ENCODE data around the gene KAT8. TPM values are rescaled to one million over a fixed set of nuclear protein-coding genes. Genes with fewer than 3 reads are reported as not detected.
"Not testable (repeated sequence)": the region's sequence is repeated elsewhere in the genome, so short reads cannot be mapped to it uniquely, and the experiment has no call there.

The KAT8 gene
- total and polyA plus RNA-seq, 2 of the 4 experiments (the other 2 are of a cell fraction), result 19.4 to 27.4 TPM

DNA sequence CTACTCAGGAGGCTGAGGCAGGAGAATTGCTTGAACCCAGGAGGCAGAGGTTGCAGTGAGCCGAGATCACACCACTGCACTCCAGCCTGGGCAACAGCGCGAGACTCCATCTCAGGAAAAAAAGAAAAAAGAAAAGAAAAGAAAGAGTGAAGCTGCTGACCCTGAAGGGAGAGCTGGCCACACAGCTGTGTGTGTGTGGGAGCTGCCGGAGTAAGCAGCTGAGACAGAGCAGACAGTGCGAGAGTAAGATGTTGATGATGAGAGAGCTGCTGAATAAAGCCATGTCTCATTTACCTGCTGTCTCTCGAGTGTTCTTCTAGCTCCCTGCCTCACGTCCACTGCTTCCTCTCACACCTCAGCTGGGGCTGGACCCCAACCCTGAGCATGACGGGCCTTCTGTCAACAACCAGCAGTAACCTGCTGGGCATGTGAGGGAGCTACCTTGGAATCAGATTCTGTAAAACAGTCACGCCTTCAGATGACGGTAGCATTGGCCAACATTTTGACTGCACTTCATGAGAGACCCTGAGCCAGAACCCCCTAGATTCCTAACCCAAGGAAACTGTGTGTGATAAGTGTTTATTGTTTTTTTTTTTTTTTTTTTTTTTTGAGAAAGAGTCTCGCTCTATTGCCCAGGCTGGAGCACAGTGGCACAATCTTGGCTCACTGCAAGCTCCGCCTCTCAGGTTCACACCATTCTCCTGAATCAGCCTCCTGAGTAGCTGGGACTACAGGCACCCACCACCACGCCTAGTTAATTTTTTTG lies 16.4 kb upstream of the KAT8 start:
- H3K4me2 ChIP-seq (ENCODE audit: low read depth, low read length); H3K4me3 ChIP-seq (ENCODE audit: insufficient read depth, low read depth, low read length); H3K18ac ChIP-seq (ENCODE audit: low read depth, low read length); H3K56ac ChIP-seq (ENCODE audit: extremely low read depth, insufficient read depth, low read length); H4K91ac ChIP-seq (ENCODE audit: insufficient read depth, low read depth, low read length); H3K23ac ChIP-seq (ENCODE audit: low read depth, low read length); H3K9me1 ChIP-seq (ENCODE audit: insufficient read depth, low read length); H3K27ac ChIP-seq (ENCODE audit: insufficient read depth, low read length); H2BK120ac ChIP-seq (ENCODE audit: low read depth, low read length); H4K5ac ChIP-seq (ENCODE audit: low read depth, low read length); in situ Hi-C loops (cut with MboI; ENCODE audit: low sequenced_read_pairs); BruUV-seq (replicated peaks); H3K36me3 ChIP-seq (ENCODE audit: control insufficient read depth, insufficient read depth, low read length); H3K14ac ChIP-seq (replicated peaks; ENCODE audit: low read depth, low read length); H3K9me3 ChIP-seq (ENCODE audit: control insufficient read depth, insufficient read depth, low read length); dilution Hi-C loops (cut with HindIII; ENCODE audit: low sequenced_read_pairs, unreplicated experiment); H3K79me1 ChIP-seq (ENCODE audit: low read depth in 1 of 2, low read length in 2 of 2); H4K8ac ChIP-seq (ENCODE audit: low read depth in 2 of 2, low read length in 2 of 2); H2BK5ac ChIP-seq (ENCODE audit: low read depth, low read length, poor library complexity, severe bottlenecking); intact Hi-C loops (cut with micrococcal nuclease); H3K4me1 ChIP-seq (ENCODE audit: control insufficient read depth, insufficient read depth, low read length); H3K4ac ChIP-seq (ENCODE audit: low read depth, low read length); H4K20me1 ChIP-seq (ENCODE audit: insufficient read depth, low read length); H2AK9ac ChIP-seq (replicated peaks; ENCODE audit: low read depth, low read length, poor library complexity); H3K9ac ChIP-seq (ENCODE audit: low read depth, low read length); H2BK15ac ChIP-seq (ENCODE audit: low read depth, low read length); H3K27me3 ChIP-seq (ENCODE audit: control insufficient read depth, insufficient read depth, low read length); DNase-seq; ATAC-seq (ENCODE audit: low read depth): not testable (repeated sequence)
- H2BK20ac ChIP-seq (ENCODE audit: low read depth, low read length), result peak overlapping the region; percentile 5; the same call in 1 of the 2 replicates
- H2AFZ ChIP-seq (replicated peaks; ENCODE audit: low read length, poor library complexity), result peak overlapping the region; percentile 80
- 100% methylated on average over 3 of the region's 13 CpGs; no CpG with 5 or more reads in 1 of the 2 experiments for WGBS, 2 experiments (ENCODE audit: extremely low coverage in 2 of 2, insufficient read length in 1 of 2)
- CTCF ChIA-PET, result interaction anchor here (1.4 to 1.6 kb wide), 3 partner anchors 15 to 41 kb away, joined by 3 to 4 read pairs (median 4); partner anchors contain the start of gene KAT8
- 0 out of 2 replicates have a peak overlapping the region, but pooled peaks have one; percentile 8 for H2AK5ac ChIP-seq (ENCODE audit: low read depth, low read length)
- POLR2A ChIA-PET (ENCODE audit: unreplicated experiment), result interaction anchor here (0.8 kb wide), 1 partner anchor 16 kb away, joined by 3 read pairs; the partner anchor contains the start of gene KAT8
